ENCODE data around the gene CHRND.

DNA sequence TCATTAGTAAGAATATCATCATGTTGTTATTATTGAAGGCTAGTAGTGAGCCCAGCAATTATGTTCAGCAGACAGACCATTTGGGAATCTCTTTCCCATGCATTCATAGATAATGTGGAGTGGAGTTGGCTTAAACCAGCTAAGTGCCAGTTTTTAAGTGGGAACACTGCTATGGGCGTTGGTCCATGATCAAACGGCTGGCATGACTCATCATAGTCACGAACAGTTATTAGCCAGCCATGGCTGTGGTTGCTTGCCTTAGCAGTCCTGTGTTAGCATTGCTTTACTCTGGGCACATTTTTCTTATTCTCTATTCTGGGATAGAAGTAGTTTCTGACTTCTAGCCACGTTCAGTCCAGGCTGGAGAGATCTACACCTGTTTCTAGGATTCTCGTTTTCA is 42.2 kb downstream of the CHRND start:
- TF ChIP-seq, protein P1, sequence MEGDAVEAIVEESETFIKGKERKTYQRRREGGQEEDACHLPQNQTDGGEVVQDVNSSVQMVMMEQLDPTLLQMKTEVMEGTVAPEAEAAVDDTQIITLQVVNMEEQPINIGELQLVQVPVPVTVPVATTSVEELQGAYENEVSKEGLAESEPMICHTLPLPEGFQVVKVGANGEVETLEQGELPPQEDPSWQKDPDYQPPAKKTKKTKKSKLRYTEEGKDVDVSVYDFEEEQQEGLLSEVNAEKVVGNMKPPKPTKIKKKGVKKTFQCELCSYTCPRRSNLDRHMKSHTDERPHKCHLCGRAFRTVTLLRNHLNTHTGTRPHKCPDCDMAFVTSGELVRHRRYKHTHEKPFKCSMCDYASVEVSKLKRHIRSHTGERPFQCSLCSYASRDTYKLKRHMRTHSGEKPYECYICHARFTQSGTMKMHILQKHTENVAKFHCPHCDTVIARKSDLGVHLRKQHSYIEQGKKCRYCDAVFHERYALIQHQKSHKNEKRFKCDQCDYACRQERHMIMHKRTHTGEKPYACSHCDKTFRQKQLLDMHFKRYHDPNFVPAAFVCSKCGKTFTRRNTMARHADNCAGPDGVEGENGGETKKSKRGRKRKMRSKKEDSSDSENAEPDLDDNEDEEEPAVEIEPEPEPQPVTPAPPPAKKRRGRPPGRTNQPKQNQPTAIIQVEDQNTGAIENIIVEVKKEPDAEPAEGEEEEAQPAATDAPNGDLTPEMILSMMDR (optimal IDR thresholded peaks at IDR 0.05 in 1 of 3, IDR thresholded peaks at IDR 0.05 in 1 of 3, conservative IDR thresholded peaks at IDR 0.05 in 1 of 3; ENCODE audit: extremely low read depth in 1 of 3, insufficient read depth in 2 of 3, low read length in 3 of 3): no peak
- no peak for TF ChIP-seq EZH2 (IDR thresholded peaks at IDR 0.05; ENCODE audit: low read length)

Measured in keratinocyte (primary cell).